Limb (tissue), 2 donors: ENCODE data around the gene SH3GL2.

Source experiments
- DNase-seq, 2 donors: peaks; one replicate each; pipeline ENCODE4 v3.0.0-alpha.2; 2016; ENCODE audit errors: extremely low spot score in 2 of 2

SH3GL2 gene

DNA sequence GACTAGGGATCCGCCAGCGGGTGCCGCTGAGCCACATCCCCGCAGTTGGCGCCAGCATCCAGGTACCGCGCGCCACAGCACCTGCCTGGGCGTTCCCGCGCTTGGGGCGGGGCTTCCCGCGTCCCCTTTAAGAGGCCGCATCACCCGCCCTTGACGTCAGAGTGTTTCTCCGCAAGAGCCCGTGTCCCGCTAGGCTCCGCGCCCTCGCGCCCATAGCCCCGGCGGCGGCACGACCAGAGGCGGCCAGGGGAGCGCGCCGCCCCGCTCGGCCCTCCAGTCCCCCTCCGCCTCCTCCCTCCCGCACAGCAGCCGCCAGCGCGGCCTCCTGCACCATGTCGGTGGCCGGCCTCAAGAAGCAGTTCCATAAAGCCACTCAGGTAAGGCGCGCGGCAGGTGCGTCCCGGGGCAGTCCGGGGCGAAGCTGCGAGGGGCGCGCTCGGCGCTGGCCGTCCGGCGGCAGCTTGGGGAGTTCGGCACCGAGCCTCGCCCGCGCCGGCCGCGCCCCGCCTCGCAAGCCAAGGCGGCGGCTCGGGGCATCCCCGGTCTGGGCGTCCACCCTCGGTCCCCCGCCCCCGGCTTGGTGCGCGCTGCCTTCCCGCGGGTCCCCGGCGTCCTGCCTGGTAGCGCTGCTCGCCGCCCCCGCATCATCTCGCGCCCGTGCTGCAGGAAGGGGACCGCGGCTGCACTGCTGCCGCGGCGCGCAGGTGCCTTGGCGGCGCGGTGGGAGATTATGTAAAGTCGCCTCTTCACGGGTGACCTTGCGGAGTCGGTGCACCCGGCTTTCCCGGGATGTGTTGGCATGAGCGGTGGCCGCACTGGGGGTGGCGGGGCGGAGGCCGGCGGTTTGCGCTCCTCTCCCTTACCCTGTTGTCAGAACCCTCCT, at the start of gene SH3GL2:
Gene SH3GL2, plus strand, starts transcription at position 156 of the 883 bp plus-strand sequence.
- DNase-seq: peak; percentile 8 to 74

DNA sequence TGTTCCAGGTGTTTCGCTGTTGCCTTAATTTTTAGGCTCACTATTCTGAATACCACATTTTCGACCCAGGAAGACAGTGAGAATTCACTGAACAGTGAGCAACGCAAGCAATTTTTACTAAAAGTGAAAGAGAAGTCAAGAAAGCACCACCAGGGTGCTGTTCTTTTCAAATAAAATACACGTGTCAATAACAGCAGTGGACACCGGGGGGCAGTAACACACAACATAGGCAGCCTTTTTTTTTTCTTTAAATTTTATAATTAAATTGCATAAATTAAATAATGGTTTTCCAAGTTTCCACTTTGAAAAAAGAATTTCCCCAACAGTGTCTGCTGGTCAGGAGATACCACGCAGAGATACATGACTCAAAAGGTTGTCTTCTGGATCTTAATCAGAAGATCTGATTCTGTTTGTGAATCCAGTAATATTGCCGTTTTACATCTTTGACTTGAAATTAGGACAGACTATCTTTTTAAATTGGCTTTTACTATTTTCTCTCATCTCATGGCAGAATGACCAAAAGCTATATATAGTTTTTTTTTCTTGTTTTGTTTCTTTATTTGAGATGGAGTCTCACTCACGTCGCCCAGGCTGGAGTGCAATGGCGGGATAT, 47.1 kb upstream of the SH3GL2 start:
- DNase-seq: peak; percentile 26 to 73

DNA sequence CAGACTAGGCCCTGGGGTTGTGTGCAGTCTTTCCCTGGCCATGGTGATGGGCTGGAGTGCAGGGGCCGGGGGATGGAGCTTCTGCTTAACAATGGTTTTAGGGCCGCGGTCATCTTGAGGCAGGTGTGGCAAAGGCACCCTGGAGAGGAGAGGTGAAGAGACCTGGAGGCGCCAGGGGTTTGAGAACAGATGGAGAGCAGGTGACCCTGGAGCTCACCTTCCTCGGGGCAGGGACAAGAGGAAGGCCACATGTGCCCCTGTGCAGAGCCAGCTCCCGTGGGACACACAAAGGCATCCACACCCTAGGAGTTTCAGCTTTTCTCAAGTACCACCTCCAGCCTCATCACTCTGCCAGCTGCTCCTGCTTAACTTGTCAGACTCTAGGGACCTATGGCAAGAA, 46.4 kb upstream of the SH3GL2 start:
- no peak for DNase-seq

- DNase-seq: no peak
These were observed 43.7 kb upstream of the SH3GL2 start for GRCh38 chr9:17535176-17535575.

DNA sequence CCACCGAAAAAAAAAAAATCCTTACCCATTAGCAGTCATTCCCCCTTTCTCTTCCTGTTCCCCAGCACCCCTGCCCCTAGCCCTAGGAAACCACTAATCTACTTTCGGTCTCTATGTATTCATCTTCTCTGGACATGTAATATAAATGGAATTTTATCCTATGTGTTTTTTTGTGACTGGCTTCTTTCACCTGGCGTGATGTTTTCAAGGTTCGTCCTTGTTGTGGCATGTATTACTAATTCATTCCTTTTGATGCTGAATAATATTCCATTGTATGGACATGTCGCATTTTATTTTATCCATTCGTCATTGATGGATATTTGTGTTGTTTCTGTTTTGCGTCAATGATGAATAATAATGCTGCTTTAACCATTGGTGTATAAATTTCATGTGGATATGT, 42.8 kb upstream of the SH3GL2 start:
- DNase-seq: no peak

DNA sequence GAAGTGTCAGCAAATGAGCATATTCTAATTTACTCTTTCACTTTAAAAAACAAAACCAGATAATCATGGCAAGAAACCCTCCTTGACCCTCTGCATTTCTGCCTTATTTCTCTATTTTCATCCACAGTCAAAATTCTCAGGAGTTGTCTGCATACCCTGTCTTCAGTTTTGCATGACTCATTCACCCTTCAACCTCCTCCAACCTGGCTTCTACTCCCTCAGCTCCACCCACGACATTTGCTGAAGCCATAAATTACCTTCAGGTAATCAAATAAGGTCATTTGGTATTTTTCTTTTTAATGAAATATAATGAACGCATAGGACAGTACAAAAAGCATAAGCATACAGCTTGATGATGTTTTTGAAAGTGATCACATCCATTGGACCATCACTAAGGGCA, 27.8 kb upstream of the SH3GL2 start:
- DNase-seq: no peak

- no peak for DNase-seq
These were observed 23.4 kb upstream of the SH3GL2 start for GRCh38 chr9:17555362-17556054.

GRCh38 chr9:17556255-17556654, 22.6 kb upstream of the SH3GL2 start:
- DNase-seq: no peak

GRCh38 chr9:17556935-17557334, 21.9 kb upstream of the SH3GL2 start:
- no peak for DNase-seq

- no peak for DNase-seq
These were observed 7.0 kb upstream of the SH3GL2 start for GRCh38 chr9:17571825-17572224.

- DNase-seq: no peak
These were observed 4.5 kb upstream of the SH3GL2 start for GRCh38 chr9:17574342-17574741.

GRCh38 chr9:17578577-17578910, 322 bp upstream of the SH3GL2 start:
- no peak for DNase-seq

DNA sequence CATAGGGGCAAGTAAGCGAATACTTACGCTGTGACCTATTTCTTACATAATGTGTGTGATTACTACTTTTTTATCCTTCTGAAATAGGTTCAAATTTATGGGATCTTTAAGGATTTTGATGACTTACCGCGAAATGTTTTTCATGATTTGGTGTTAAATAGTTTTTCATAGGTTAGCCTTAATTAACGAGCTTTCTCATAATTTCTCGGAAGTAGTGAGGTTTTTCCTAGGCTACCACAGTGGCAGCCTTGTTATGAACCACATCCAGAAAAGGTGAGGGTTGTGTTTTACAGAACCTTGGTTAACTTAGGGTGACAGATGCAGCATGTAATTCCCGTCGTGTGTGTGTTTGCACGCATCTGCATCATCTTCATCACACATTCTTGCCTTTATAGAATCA, 1.3 kb downstream of the SH3GL2 start:
- DNase-seq: no peak

- DNase-seq: no peak
These were observed 8.2 kb downstream of the SH3GL2 start for GRCh38 chr9:17587113-17587512.

DNA sequence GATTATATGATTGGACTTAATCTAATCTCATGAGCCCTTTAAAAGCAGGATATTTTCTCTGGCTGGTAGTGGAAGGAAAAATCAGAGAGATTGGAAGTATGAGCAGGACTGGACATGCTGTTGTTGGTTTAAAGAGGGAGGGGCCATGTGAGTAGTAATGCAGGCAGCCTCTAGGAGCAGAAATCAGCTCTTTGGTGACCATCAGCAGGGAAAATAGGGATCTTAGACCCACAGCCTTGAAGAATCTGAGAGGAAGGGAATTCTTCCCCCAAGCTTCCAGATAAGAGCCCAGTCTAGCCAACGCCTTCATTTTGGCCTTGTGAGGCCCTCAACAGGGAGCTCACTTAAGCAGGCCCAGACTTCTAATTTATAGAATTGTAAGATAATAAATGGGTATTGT, 9.5 kb downstream of the SH3GL2 start:
- DNase-seq: no peak

DNA sequence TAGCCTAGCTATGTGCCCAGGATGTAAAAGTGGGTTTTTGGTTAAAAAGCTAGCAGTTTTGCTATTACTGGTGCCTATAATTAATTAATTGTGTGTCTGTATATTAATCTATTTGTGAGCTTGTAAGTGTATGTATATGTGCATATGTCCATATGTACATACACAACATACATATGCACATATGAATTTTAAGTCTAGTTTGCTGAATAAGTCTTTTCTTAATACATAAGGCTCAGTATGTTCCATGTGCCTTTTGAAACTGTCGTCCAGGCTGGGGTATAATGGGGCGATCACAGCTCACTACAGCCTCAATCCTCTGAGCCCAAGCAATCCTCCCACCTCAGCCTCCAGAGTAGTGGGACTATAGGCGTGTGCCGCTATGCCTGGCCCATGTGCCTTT, 10.1 kb downstream of the SH3GL2 start:
- no peak for DNase-seq

- DNase-seq: no peak
These were observed 10.9 kb downstream of the SH3GL2 start for GRCh38 chr9:17589771-17590170.

DNA sequence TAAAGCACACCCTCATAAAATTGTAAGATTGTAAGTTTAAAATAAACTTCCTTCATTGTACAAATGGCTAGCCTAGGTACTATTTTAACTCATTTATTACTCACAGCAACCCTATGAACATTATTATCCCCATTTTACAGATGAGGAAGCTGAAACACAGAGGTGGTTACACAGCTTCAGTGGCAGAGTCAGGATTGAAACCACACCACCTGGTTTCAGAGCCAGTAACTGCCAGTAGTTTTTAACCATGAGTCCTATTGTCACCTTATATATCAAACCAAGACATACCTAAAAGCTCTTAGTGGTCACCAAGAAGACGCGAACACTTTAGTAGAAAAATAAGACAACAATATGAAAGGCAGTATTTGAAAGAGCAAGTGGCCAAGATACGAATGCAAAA, 16.1 kb downstream of the SH3GL2 start:
- no peak for DNase-seq

DNA sequence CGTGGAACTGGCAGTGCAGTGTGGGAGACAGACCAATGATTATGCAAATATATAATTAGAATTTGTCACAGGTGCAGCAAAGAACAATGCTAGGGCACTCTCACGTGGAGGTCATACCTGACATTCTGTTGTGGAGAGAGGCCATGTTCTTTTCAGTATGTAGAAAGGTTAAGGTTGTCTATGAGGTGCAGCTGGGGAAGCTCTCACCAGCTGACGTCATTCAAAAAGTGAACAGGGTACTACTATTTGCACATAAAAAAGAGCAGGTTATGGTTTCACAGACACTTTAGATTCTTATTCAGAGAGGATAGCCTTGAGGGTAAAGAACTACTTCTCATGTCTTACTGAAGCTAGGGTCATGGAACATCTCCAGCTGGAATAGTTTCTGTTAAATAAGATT, 19.1 kb downstream of the SH3GL2 start:
- no peak for DNase-seq

GRCh38 chr9:17600962-17601593, 22.2 kb downstream of the SH3GL2 start:
- DNase-seq: no peak

DNA sequence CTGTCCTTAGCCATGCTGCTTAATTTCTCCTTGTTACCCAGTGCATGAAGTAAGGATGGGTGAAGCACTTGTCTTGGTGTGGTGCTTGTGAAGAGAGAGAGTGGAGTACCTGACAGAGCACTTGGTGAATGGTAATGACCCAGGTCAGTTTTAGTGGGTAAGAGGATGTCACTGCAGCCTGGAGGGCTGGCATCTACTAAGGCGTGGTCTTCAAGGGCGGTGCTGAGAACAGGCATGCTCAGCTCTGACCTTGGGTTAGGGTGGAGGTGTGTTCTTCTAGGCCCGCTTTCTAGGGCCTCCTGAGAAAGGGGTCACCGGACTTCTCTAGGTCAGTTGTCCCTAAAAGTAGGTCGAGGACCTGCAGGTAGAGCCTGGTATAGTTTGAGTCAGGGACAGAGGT, 25.7 kb downstream of the SH3GL2 start:
- DNase-seq: no peak
